Lower leg skin (tissue), 3 donors: Measurements from ENCODE around the gene CPEB2.

Source experiments
- POLR2A ChIP-seq, 2 donors: fragments of 450-650 bp; IDR thresholded peaks; one replicate each; pipeline ENCODE4 v1.6.1; 2016 to 2017; ENCODE audit warnings: antibody characterized with exemption in 2 of 2, mild to moderate bottlenecking in 1 of 2, moderate library complexity in 1 of 2
- TF ChIP-seq, protein P1 (sequence below), 3 donors: fragments of 450-650 bp; IDR thresholded peaks; one replicate each; pipeline ENCODE4 v1.5.1; 2016; ENCODE audit warnings: antibody characterized with exemption in 3 of 3, mild to moderate bottlenecking in 3 of 3, moderate library complexity in 2 of 3

DNA sequence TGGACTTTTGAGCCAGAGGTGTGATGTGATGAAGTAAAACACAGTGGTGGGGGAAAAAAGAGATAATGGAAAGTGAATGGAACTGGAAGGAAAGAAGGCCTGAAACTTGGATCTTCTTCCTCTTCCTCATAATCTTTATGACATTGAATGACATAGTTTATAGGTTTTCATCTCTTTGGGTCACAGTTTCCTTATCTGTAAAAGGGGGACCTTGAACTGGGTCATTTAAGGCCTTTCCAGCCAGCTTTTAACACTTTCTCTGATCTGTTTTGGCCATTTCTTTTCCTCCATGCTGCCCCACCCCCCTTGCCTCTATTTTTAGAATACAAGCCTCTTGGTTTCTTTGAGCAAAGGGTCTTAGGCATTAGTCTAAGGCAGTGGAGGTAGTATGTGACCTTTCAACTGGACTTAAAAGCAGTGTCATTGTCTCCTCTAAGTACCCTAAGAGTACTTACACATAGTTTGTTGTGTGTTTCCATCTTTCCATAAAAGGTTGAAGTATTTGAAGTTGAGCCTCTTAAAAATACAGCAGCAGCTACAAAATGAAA, 7.8 kb downstream of the CPEB2 start:
- TF ChIP-seq, protein P1, sequence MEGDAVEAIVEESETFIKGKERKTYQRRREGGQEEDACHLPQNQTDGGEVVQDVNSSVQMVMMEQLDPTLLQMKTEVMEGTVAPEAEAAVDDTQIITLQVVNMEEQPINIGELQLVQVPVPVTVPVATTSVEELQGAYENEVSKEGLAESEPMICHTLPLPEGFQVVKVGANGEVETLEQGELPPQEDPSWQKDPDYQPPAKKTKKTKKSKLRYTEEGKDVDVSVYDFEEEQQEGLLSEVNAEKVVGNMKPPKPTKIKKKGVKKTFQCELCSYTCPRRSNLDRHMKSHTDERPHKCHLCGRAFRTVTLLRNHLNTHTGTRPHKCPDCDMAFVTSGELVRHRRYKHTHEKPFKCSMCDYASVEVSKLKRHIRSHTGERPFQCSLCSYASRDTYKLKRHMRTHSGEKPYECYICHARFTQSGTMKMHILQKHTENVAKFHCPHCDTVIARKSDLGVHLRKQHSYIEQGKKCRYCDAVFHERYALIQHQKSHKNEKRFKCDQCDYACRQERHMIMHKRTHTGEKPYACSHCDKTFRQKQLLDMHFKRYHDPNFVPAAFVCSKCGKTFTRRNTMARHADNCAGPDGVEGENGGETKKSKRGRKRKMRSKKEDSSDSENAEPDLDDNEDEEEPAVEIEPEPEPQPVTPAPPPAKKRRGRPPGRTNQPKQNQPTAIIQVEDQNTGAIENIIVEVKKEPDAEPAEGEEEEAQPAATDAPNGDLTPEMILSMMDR (IDR thresholded peaks at IDR 0.05), result no peak
- no peak for TF ChIP-seq POLR2A (IDR thresholded peaks at IDR 0.05)
